ENCODE measurements around the gene MAP7. TPM values are rescaled to one million over a fixed set of nuclear protein-coding genes. Genes with fewer than 3 reads are reported as not detected.
"Not testable (repeated sequence)": the region's sequence is repeated elsewhere in the genome, so short reads cannot be mapped to it uniquely, and the experiment has no call there.

MAP7 gene
- polyA plus RNA-seq, 2 of the 4 experiments (the other 2 are of a cell fraction), result 60.6 to 64.5 TPM

DNA sequence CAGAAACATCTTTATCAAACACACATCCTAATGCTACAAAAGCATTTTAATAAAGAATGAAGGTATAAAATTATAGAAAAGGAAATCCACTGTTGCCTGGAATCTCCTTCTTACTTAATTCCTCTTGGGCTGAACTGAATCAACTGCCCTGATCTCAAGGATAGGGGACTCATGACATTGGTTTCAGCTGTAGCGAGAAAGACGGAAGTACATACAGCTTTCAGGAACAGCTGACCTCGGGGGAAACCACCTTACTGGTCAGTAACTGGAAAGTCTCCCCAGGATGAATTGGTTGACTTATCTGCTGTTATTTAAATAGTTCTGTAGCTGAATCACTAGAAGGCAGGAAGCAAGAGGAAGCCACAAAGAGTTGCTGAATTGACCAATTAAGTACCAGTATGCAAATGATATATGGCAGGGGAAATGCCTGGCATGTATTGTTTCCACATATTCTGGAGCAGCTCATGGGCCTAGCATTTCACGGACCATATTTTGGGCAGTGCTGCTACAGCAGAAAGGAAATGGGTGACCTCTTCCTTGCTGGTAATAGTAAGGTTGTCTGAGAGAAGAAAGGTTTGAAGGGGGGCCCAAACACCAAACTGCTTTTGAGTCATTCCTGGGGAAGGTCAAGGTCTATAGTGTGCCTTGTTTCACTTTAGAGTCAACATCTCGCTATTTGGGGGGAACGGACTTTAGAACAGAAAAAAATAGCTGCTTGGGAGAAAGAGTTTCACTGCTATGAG lies 43.7 kb upstream of the MAP7 start:
- Histone ChIP-seq H3K27ac (no peak overlapping the region), H3K4me3 (no peak overlapping the region), H3K4me1 (peaks cover 7% of the 10 kb centered on the region; the same call in 2 of the 3 replicates), H3K4me2 (0 out of 3 replicates have a peak overlapping the region, but pooled peaks have one; percentile 7), H3K9me3 (no peaks in the 10 kb centered on the region)
- TF ChIP-seq MAFK (IDR thresholded peaks at IDR 0.05; ENCODE audit: partially characterized antibody) (peak; percentile 19), RFX5 (IDR thresholded peaks at IDR 0.05) (no peak)
- ChIA-PET CTCF (interaction anchor here (0.7 to 1.5 kb wide), 4 partner anchors 9 to 198 kb away, joined by 3 to 6 read pairs (median 3); partner anchors contain the start of gene MAP3K5), POLR2A (no interaction called here)
- DNase-seq (ENCODE audit: low read depth in 1 of 2, low spot score in 1 of 2) (peak in 1 of 2 experiments; percentile 52), FAIRE-seq (no peak), ATAC-seq (peak; percentile 39 to 78; a peak in 4 of 6 replicates)
- WGBS (ENCODE audit: missing lambda C conversion rate), result 77% methylated on average over 6 of the region's 6 CpGs

- POLR2A ChIA-PET, result no interaction called here
- ATAC-seq, result no peak
These were observed 42.9 kb upstream of the MAP7 start for GRCh38 chr6:136592930-136593673.

DNA sequence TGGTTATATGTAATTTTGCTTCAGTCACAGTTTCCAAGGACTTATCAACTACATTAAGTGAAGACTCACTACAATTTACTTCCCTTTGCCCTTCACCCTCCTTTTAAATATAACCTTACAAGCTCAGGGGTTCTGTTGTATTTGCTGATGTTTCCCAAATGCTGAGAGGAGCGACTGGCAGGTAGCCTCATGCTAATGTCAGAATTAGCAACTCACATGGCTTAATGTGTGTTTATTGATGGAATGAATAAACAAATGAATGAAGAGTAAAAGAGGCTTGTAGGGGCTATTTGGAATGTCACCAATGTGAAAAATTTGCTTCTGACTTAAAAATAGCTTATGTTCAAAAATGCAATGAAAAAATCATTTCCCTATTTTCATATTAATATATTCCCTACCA lies 41.4 kb upstream of the MAP7 start:
- no peak overlapping the region for H3K4me3 ChIP-seq
- H3K4me2 ChIP-seq, result no peak overlapping the region
- FAIRE-seq, result no peak
- peaks cover 10% of the 10 kb centered on the region for H3K4me1 ChIP-seq
- no peaks in the 10 kb centered on the region for H3K9me3 ChIP-seq
- ATAC-seq, result no peak
- CTCF ChIA-PET, result interaction anchor here (0.6 to 1.7 kb wide), 4 partner anchors 8 to 201 kb away, joined by 3 to 6 read pairs (median 4); partner anchors contain the start of gene MAP3K5
- H3K27ac ChIP-seq, result no peak overlapping the region
- POLR2A ChIA-PET, result no interaction called here
- no peak for DNase-seq (ENCODE audit: low read depth in 1 of 2, low spot score in 1 of 2)
- WGBS (ENCODE audit: missing lambda C conversion rate), result 88% methylated on average over 1 of the region's 1 CpG
- no peak for TF ChIP-seq RFX5 (IDR thresholded peaks at IDR 0.05)
- TF ChIP-seq KDM1A (IDR thresholded peaks at IDR 0.05; ENCODE audit: low read depth), result no peak
- TF ChIP-seq JUN (IDR thresholded peaks at IDR 0.05), result no peak
- TF ChIP-seq ESRRA (IDR thresholded peaks at IDR 0.05; ENCODE audit: borderline replicate concordance, low read length), result no peak

More at GRCh38 chr6:136592930-136593673, 42.9 kb upstream of the MAP7 start:
- peaks cover 7% of the 10 kb centered on the region; the same call in 2 of the 3 replicates for H3K4me1 ChIP-seq
- H3K4me3 ChIP-seq, result no peak overlapping the region
- TF ChIP-seq ZNF302 (CRISPR knock-in tag; IDR thresholded peaks at IDR 0.05), result no peak
- no peak for TF ChIP-seq MAZ (IDR thresholded peaks at IDR 0.05; ENCODE audit: borderline replicate concordance, low read depth, low read length)
- TF ChIP-seq MAFK (IDR thresholded peaks at IDR 0.05; ENCODE audit: partially characterized antibody), result peak; percentile 78
- no peak for TF ChIP-seq FOSB (CRISPR knock-in tag; IDR thresholded peaks at IDR 0.05)
- no peak for TF ChIP-seq MYC (IDR thresholded peaks at IDR 0.05; ENCODE audit: borderline replicate concordance, low read length)
- no peak for TF ChIP-seq ZFP36 (IDR thresholded peaks at IDR 0.05; ENCODE audit: borderline replicate concordance, partially characterized antibody)
- CTCF ChIA-PET, result interaction anchor here (0.7 to 1.5 kb wide), 4 partner anchors 10 to 199 kb away, joined by 3 to 6 read pairs (median 3); partner anchors contain the start of gene MAP3K5
- FAIRE-seq (no peak), DNase-seq (ENCODE audit: low read depth in 1 of 2, low spot score in 1 of 2) (no peak)
- H3K9me3 ChIP-seq, result no peaks in the 10 kb centered on the region
- H3K4me2 ChIP-seq, result no peak overlapping the region
- H3K27ac ChIP-seq, result no peak overlapping the region
- WGBS (ENCODE audit: missing lambda C conversion rate), result 73% methylated on average over 2 of the region's 2 CpGs

DNA sequence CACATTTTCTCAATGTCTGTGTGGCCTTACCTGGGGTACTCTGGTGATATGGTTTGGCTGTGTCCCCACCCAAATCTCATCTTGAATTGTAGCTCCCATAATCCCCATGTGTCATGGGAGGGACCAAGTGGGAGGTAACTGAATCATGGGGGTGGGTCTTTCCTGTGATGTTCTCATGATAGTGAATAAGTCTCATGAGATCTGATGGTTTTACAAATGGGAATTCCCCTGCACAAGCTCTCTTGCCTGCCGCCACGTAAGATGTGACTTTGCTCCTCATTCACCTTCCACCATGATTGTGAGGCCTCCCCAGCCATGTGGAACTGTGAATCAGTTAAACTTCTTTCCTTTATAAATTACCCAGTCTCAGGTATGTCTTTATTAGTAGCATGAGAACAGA lies 40.6 kb upstream of the MAP7 start:
- ATAC-seq; H3K4me2 ChIP-seq; H3K27ac ChIP-seq; H3K9me3 ChIP-seq; POLR2A ChIA-PET; DNase-seq (ENCODE audit: low read depth in 1 of 2, low spot score in 1 of 2); H3K4me3 ChIP-seq; FAIRE-seq: not testable (repeated sequence)
- CTCF ChIA-PET, result interaction anchor here (1.3 to 7.7 kb wide), 3 partner anchors 53 to 202 kb away, joined by 5 to 41 read pairs (median 6); partner anchors contain the start of gene MAP3K5
- 100% methylated on average over 2 of the region's 2 CpGs for WGBS (ENCODE audit: missing lambda C conversion rate)
- H3K4me1 ChIP-seq, result peaks cover 16% of the 10 kb centered on the region

- Histone ChIP-seq H3K9me3 (no peaks in the 10 kb centered on the region), H3K4me3 (no peak overlapping the region), H3K27ac (peak overlapping the region in 1 of 2 experiments; percentile 62; a peak in 1 of 6 replicates), H3K4me1 (peaks cover 13% of the 10 kb centered on the region), H3K4me2 (no peak overlapping the region)
- ChIA-PET POLR2A (interaction anchor here (0.9 kb wide), 1 partner anchor 205 kb away, joined by 3 read pairs; the partner anchor contains the start of gene MAP3K5), CTCF (interaction anchor here (1.1 to 7.7 kb wide), 2 partner anchors 15 to 204 kb away, joined by 3 to 41 read pairs; partner anchors contain the start of gene MAP3K5)
- FAIRE-seq (no peak), ATAC-seq (no peak), DNase-seq (ENCODE audit: low read depth in 1 of 2, low spot score in 1 of 2) (no peak)
- no peak for TF ChIP-seq RARB (CRISPR knock-in tag; IDR thresholded peaks at IDR 0.05)
- TF ChIP-seq, protein P1, sequence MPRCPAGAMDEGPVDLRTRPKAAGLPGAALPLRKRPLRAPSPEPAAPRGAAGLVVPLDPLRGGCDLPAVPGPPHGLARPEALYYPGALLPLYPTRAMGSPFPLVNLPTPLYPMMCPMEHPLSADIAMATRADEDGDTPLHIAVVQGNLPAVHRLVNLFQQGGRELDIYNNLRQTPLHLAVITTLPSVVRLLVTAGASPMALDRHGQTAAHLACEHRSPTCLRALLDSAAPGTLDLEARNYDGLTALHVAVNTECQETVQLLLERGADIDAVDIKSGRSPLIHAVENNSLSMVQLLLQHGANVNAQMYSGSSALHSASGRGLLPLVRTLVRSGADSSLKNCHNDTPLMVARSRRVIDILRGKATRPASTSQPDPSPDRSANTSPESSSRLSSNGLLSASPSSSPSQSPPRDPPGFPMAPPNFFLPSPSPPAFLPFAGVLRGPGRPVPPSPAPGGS (IDR thresholded peaks at IDR 0.05), result no peak
- TF ChIP-seq CHD4 (IDR thresholded peaks at IDR 0.05; ENCODE audit: borderline replicate concordance), result no peak
- TF ChIP-seq EHMT2 (IDR thresholded peaks at IDR 0.05; ENCODE audit: low read depth), result no peak
- 100% methylated on average over 1 of the region's 1 CpG for WGBS (ENCODE audit: missing lambda C conversion rate)
These were observed 37.3 kb upstream of the MAP7 start for GRCh38 chr6:136587527-136587926.
